AG04449 (cell line): Measurements from ENCODE around the gene TALDO1.

ENCODE experiments used
- CTCF ChIA-PET: fragments of 350-600 bp; formaldehyde crosslinking; extraction: SDS; loops from one replicate; lab custom pipeline; 2021; ENCODE audit warnings: antibody characterized with exemption; lab: Yijun Ruan, JAX
- POLR2A ChIA-PET: fragments of 400-600, 350-600 bp; formaldehyde crosslinking; extraction: SDS; loops from one replicate; lab custom pipeline; 2020; ENCODE audit warnings: antibody characterized with exemption, inconsistent platforms; lab: Yijun Ruan, JAX
- DNase-seq: peaks from one replicate; pipeline ENCODE4 v3.0.0-alpha.2; 2010; ENCODE audit warnings: low read depth, low spot score
- H3K4me3 ChIP-seq: 2 replicates; pipeline ENCODE4 v1.5.1; 2011; ENCODE audit warnings: low read depth, mild to moderate bottlenecking, control low read depth, low read length
- CTCF ChIP-seq: IDR thresholded peaks from one replicate; pipeline ENCODE4 v1.5.1; 2011; ENCODE audit warnings: mild to moderate bottlenecking, moderate library complexity, low read length, control low read depth, inconsistent platforms; ENCODE audit not compliant: insufficient read depth; ENCODE audit errors: missing control alignments

Gene TALDO1

GRCh38 chr11:701741-702461 is 45.4 kb upstream of the TALDO1 start:
- no peak for DNase-seq
- POLR2A ChIA-PET, result no interaction called here
- no peak overlapping the region for H3K4me3 ChIP-seq
- CTCF ChIA-PET, result interaction anchor here (17.1 kb wide), 1 partner anchor 22 kb away, joined by 198 read pairs; no protein-coding TSS in a partner anchor
- TF ChIP-seq CTCF, result no peak

GRCh38 chr11:702462-703461 is 44.5 kb upstream of the TALDO1 start:
- ChIA-PET CTCF (interaction anchor here (1.0 to 17.1 kb wide), 4 partner anchors 12 to 148 kb away, joined by 3 to 198 read pairs (median 4); partner anchors contain the start of gene TALDO1), POLR2A (no interaction called here)
- no peak overlapping the region for H3K4me3 ChIP-seq
- no peak for TF ChIP-seq CTCF
- no peak for DNase-seq

- ChIA-PET POLR2A (no interaction called here), CTCF (interaction anchor here (0.6 to 17.1 kb wide), 5 partner anchors 12 to 148 kb away, joined by 3 to 198 read pairs (median 3); partner anchors contain the start of gene TALDO1)
- no peak for DNase-seq
- TF ChIP-seq CTCF, result no peak
- no peak overlapping the region for H3K4me3 ChIP-seq
Observed at GRCh38 chr11:703506-703905, 43.8 kb upstream of the TALDO1 start.

- no peak for DNase-seq
- H3K4me3 ChIP-seq, result no peak overlapping the region
- ChIA-PET POLR2A (interaction anchor here (0.9 kb wide), 1 partner anchor 8 kb away, joined by 4 read pairs; the partner anchor contains the start of gene TMEM80), CTCF (interaction anchor here (0.8 to 17.1 kb wide), 5 partner anchors 11 to 149 kb away, joined by 3 to 198 read pairs (median 3); partner anchors contain the start of gene TALDO1)
- TF ChIP-seq CTCF, result no peak
Observed at GRCh38 chr11:704228-704674, 43.0 kb upstream of the TALDO1 start.

GRCh38 chr11:704781-705645 is 42.3 kb upstream of the TALDO1 start:
- peak overlapping the region; percentile 61 for H3K4me3 ChIP-seq
- ChIA-PET POLR2A (interaction anchor here (0.7 to 2.4 kb wide), 3 partner anchors 8 to 16 kb away, joined by 3 to 7 read pairs (median 4); partner anchors contain the start of gene TMEM80), CTCF (interaction anchor here (0.8 to 17.1 kb wide), 4 partner anchors 8 to 43 kb away, joined by 3 to 198 read pairs (median 11); no protein-coding TSS in a partner anchor)
- DNase-seq, result no peak
- no peak for TF ChIP-seq CTCF
